GM19324 (cell line): ENCODE results near the gene OCSTAMP.

Experiments used
- ATAC-seq: cut with Tn5 transposase; IDR thresholded peaks from one replicate; pipeline ENCODE4 v1.9.1; 2021; ENCODE audit warnings: mild to moderate bottlenecking, moderate library complexity; ENCODE audit not compliant: unreplicated experiment, low FRiP score

Gene OCSTAMP

GRCh38 chr20:46573788-46574584, 23.5 kb upstream of the OCSTAMP start:
- ATAC-seq = no peak

GRCh38 chr20:46573234-46573633, 22.8 kb upstream of the OCSTAMP start:
- ATAC-seq = no peak

GRCh38 chr20:46572790-46573189, 22.3 kb upstream of the OCSTAMP start:
- ATAC-seq = no peak

- ATAC-seq = no peak
Observed at GRCh38 chr20:46572153-46572552, 21.7 kb upstream of the OCSTAMP start.

- no peak for ATAC-seq
Observed at GRCh38 chr20:46571418-46571817, 21.0 kb upstream of the OCSTAMP start.

GRCh38 chr20:46570956-46571355, 20.5 kb upstream of the OCSTAMP start:
- ATAC-seq = no peak

GRCh38 chr20:46569961-46570360, 19.5 kb upstream of the OCSTAMP start:
- ATAC-seq = no peak

GRCh38 chr20:46568570-46569129, 18.2 kb upstream of the OCSTAMP start:
- no peak for ATAC-seq

GRCh38 chr20:46566125-46566524, 15.7 kb upstream of the OCSTAMP start:
- ATAC-seq = no peak

GRCh38 chr20:46564241-46564957, 13.9 kb upstream of the OCSTAMP start:
- ATAC-seq = no peak

- no peak for ATAC-seq
Observed at GRCh38 chr20:46563860-46564221, 13.4 kb upstream of the OCSTAMP start.

- no peak for ATAC-seq
Observed at GRCh38 chr20:46563170-46563859, 12.9 kb upstream of the OCSTAMP start.

- no peak for ATAC-seq
Observed at GRCh38 chr20:46562373-46563169, 12.1 kb upstream of the OCSTAMP start.

- ATAC-seq = no peak
Observed at GRCh38 chr20:46562009-46562372, 11.5 kb upstream of the OCSTAMP start.

GRCh38 chr20:46559685-46560440, 9.4 kb upstream of the OCSTAMP start:
- no peak for ATAC-seq

- no peak for ATAC-seq
Observed at GRCh38 chr20:46559001-46559400, 8.5 kb upstream of the OCSTAMP start.

GRCh38 chr20:46558511-46558959, 8.1 kb upstream of the OCSTAMP start:
- no peak for ATAC-seq

GRCh38 chr20:46557231-46557956, 6.9 kb upstream of the OCSTAMP start:
- no peak for ATAC-seq

- no peak for ATAC-seq
Observed at GRCh38 chr20:46555370-46555956, 5.0 kb upstream of the OCSTAMP start.
